Sigmoid colon (tissue), 4 donors: ENCODE results near the gene MYO7B.
A peak's percentile ranks its signal among the peaks of the same experiment; 100 is the strongest.

Experiments used
- POLR2A ChIP-seq, 2 donors: fragments of 450-650 bp; IDR thresholded peaks; one replicate each; pipeline ENCODE4 v1.6.1; 2016; ENCODE audit warnings: antibody characterized with exemption in 2 of 2, mild to moderate bottlenecking in 2 of 2, moderate library complexity in 2 of 2
- POLR2AphosphoS5 ChIP-seq, 4 donors: sonication (generic); formaldehyde crosslinking; IDR thresholded peaks; one replicate each; pipeline ENCODE4 v1.6.1; 2017; ENCODE audit warnings: antibody characterized with exemption in 4 of 4
- TF ChIP-seq, protein P1 (sequence below), 4 experiments: fragments of 450-650 bp in 3 of 4; fragments of 200-600 bp in 1 of 4; IDR thresholded peaks; one replicate each; pipeline ENCODE4 v1.5.1; 2016 to 2019; ENCODE audit warnings: antibody characterized with exemption in 4 of 4, mild to moderate bottlenecking in 3 of 4, moderate library complexity in 2 of 4

DNA sequence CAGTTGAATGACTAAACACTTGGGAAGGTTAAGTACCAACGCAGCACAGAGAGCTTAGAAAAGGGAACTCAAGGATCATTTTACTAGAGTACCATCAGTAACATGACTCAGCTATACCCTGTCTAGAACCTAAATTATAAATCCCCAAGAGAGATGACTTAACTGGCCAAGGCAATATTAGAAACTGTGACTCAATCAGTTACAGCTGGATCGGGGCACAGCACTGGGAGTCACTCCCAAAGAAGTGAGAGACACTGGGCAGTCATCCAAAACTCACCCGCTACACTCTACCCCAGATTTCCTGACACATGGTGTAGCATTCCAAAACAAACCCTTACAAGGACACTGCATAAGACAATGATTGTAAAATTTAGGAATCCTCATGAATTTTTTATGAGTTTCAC is 26.9 kb upstream of the MYO7B start:
- peak in 3 of 4 donors; percentile 46 to 73 (median 49) for TF ChIP-seq POLR2AphosphoS5 (IDR thresholded peaks at IDR 0.05)
- TF ChIP-seq, protein P1, sequence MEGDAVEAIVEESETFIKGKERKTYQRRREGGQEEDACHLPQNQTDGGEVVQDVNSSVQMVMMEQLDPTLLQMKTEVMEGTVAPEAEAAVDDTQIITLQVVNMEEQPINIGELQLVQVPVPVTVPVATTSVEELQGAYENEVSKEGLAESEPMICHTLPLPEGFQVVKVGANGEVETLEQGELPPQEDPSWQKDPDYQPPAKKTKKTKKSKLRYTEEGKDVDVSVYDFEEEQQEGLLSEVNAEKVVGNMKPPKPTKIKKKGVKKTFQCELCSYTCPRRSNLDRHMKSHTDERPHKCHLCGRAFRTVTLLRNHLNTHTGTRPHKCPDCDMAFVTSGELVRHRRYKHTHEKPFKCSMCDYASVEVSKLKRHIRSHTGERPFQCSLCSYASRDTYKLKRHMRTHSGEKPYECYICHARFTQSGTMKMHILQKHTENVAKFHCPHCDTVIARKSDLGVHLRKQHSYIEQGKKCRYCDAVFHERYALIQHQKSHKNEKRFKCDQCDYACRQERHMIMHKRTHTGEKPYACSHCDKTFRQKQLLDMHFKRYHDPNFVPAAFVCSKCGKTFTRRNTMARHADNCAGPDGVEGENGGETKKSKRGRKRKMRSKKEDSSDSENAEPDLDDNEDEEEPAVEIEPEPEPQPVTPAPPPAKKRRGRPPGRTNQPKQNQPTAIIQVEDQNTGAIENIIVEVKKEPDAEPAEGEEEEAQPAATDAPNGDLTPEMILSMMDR (IDR thresholded peaks at IDR 0.05): no peak
- TF ChIP-seq POLR2A (IDR thresholded peaks at IDR 0.05): no peak
